Pancreas (tissue), 10 donors: ENCODE data around the gene ST6GAL1. TPM values are rescaled to one million over a fixed set of nuclear protein-coding genes. Genes with fewer than 3 reads are reported as not detected.

Experiments used
- ATAC-seq, 4 donors: fragments of 200-7000 bp; cut with Tn5 transposase; one replicate each; pipeline versions ENCODE4 v1.8.0 to v1.9.1; 2020; ENCODE audit warnings: mild to moderate bottlenecking in 4 of 4, moderate library complexity in 4 of 4
- DNase-seq, 6 donors: peaks; one replicate each; pipeline ENCODE4 v3.0.0-alpha.2; 2020
- FAIRE-seq: peaks from 2 replicates; lab custom pipeline; 2012; peaks lifted over from hg19 to GRCh38; lab: Jason Lieb, UNC
- H3K27ac ChIP-seq, 4 donors: fragments of 200-600 bp; sonication (generic); 1 replicate in 3 of 4; 2 replicates in 1 of 4; pipeline versions ENCODE4 v1.5.0 to v1.8.0; 2020
- H3K27me3 ChIP-seq, 4 donors: fragments of 200-600 bp; one replicate each; pipeline ENCODE4 v1.8.0; 2021
- H3K36me3 ChIP-seq, 3 donors: fragments of 200-600 bp; sonication (generic) in 1 of 3; one replicate each; pipeline versions ENCODE4 v1.5.0 to v1.8.0; 2020 to 2021
- H3K4me1 ChIP-seq, 3 donors: fragments of 200-600 bp; one replicate each; pipeline ENCODE4 v1.8.0; 2021
- H3K4me3 ChIP-seq, 4 donors: fragments of 200-600 bp; sonication (generic) in 2 of 4; one replicate each; pipeline versions ENCODE4 v1.5.0 to v1.8.0; 2020 to 2021
- H3K9me3 ChIP-seq, 4 donors: fragments of 200-600 bp; one replicate each; pipeline ENCODE4 v1.8.0; 2021
- CTCF ChIP-seq, 4 donors: fragments of 200-600 bp; sonication (generic) in 3 of 4; IDR thresholded peaks; one replicate each; pipeline versions ENCODE4 v1.5.0 to v1.8.0; 2021; ENCODE audit warnings: antibody characterized with exemption in 4 of 4
- WGBS, 2 donors: extraction: QIAGEN DNeasy Blood & Tissue Kit; methylation state at CpG; one replicate each; pipeline ENCODE4 v1.1.7; 2013; 5-methylcytosine and 5-hydroxymethylcytosine counted together
- intact Hi-C, 3 donors: fragments of 100-400 bp; cut with DNase I; formaldehyde crosslinking; loops; one replicate each; pipeline versions ENCODE4 v1.11.1 to v1.14.2; 2022
- polyA plus RNA-seq, 2 donors: library from polyadenylated mRNA; stranded (reverse); fragments of 200-250 nt; gene quantifications; one replicate each; pipeline ENCODE4 v1.2.3, GENCODE V29; 2013
- total RNA-seq, 6 donors: library from RNA; stranded (reverse); fragmentation: NEBNext Ultra II Directional in 4 of 6; extraction: Animal tissue kit (Norgen Biotek cat#: 25700) in 4 of 6; gene quantifications; one replicate each; pipeline versions ENCODE4 v1.2.1 to v1.2.4, GENCODE V29; 2021 to 2023
- donor health status: healthy with polysubstance abuse.
- donor health status: DM: no; HTN: no; CAD: no; lungs with moderate emphysema.
- donor health status: DM: no; HTN: no; CAD: no.
- donor health status: control.
- donor health status: control.
- donor health status: Bipolar disorder and iron deficiency.
- donor health status: DM: yes; HTN: yes; CAD: no.
- donor health status: DM: no; HTN: no; CAD: no.
- donor health status: DM: no; HTN: no; CAD: no.
- donor health status: DM: yes; HTN: yes; CAD: no.

Gene ST6GAL1
- total and polyA plus RNA-seq, 8 donors: 4.8 to 36.6 (median 8.3) TPM

GRCh38 chr3:187039100-187039722, 108.9 kb downstream of the ST6GAL1 start:
- ATAC-seq: peak in 1 of 4 donors; percentile 38
- Histone ChIP-seq H3K36me3 (no peaks in the 10 kb centered on the region), H3K27me3 (no peaks in the 10 kb centered on the region), H3K4me3 (no peak overlapping the region), H3K4me1 (peaks cover 0 to 8% (median 6%) of the 10 kb centered on the region in 3 donors), H3K27ac (no peak overlapping the region), H3K9me3 (no peaks in the 10 kb centered on the region)
- 66 to 72% methylated on average over 10 of the region's 10 CpGs for WGBS, 2 donors
- intact Hi-C loops: no loop called here
- no peak for DNase-seq
- no peak for FAIRE-seq
- TF ChIP-seq CTCF (IDR thresholded peaks at IDR 0.05): no peak

- no peak for TF ChIP-seq CTCF (IDR thresholded peaks at IDR 0.05)
- Histone ChIP-seq H3K4me3 (no peak overlapping the region), H3K27me3 (no peaks in the 10 kb centered on the region), H3K36me3 (no peaks in the 10 kb centered on the region), H3K9me3 (no peaks in the 10 kb centered on the region), H3K4me1 (peaks cover 0 to 12% (median 6%) of the 10 kb centered on the region in 3 donors), H3K27ac (no peak overlapping the region)
- intact Hi-C loops: no loop called here
- DNase-seq (no peak), ATAC-seq (no peak), FAIRE-seq (no peak)
- WGBS, 2 donors: 58 to 72% methylated on average over 6 of the region's 6 CpGs
Observed at GRCh38 chr3:187039723-187040414, 109.5 kb downstream of the ST6GAL1 start.

GRCh38 chr3:187040516-187041361, 110.4 kb downstream of the ST6GAL1 start:
- Histone ChIP-seq H3K4me3 (no peak overlapping the region), H3K4me1 (peaks cover 0 to 12% (median 6%) of the 10 kb centered on the region in 3 donors), H3K27ac (peak overlapping the region in 1 of 4 donors; percentile 63), H3K9me3 (no peaks in the 10 kb centered on the region), H3K36me3 (no peaks in the 10 kb centered on the region), H3K27me3 (no peaks in the 10 kb centered on the region)
- intact Hi-C loops: no loop called here
- ATAC-seq (peak in 2 of 4 donors; percentile 28 to 38), DNase-seq (no peak), FAIRE-seq (no peak)
- 62 to 72% methylated on average over 5 of the region's 5 CpGs for WGBS, 2 donors
- TF ChIP-seq CTCF (IDR thresholded peaks at IDR 0.05): no peak

- Histone ChIP-seq H3K4me1 (peaks cover 0 to 12% (median 6%) of the 10 kb centered on the region in 3 donors), H3K9me3 (no peaks in the 10 kb centered on the region), H3K27me3 (no peaks in the 10 kb centered on the region), H3K4me3 (no peak overlapping the region), H3K36me3 (no peaks in the 10 kb centered on the region), H3K27ac (peak overlapping the region in 2 of 4 donors; percentile 22 to 63)
- intact Hi-C loops: no loop called here
- no peak for TF ChIP-seq CTCF (IDR thresholded peaks at IDR 0.05)
- FAIRE-seq (no peak), DNase-seq (no peak), ATAC-seq (peak in 3 of 4 donors; percentile 53 to 69 (median 63))
- 66 to 73% methylated on average over 8 of the region's 8 CpGs for WGBS, 2 donors
Observed at GRCh38 chr3:187041362-187042307, 111.3 kb downstream of the ST6GAL1 start.
